Astrocyte of the hippocampus (primary cell): ENCODE data around the gene DPF1.
A peak's percentile ranks its signal among the peaks of the same experiment; 100 is the strongest.

Source experiments
- DNase-seq: peaks from one replicate; pipeline ENCODE4 v3.0.0; 2011; ENCODE audit warnings: low read depth, low spot score

DPF1 gene

DNA sequence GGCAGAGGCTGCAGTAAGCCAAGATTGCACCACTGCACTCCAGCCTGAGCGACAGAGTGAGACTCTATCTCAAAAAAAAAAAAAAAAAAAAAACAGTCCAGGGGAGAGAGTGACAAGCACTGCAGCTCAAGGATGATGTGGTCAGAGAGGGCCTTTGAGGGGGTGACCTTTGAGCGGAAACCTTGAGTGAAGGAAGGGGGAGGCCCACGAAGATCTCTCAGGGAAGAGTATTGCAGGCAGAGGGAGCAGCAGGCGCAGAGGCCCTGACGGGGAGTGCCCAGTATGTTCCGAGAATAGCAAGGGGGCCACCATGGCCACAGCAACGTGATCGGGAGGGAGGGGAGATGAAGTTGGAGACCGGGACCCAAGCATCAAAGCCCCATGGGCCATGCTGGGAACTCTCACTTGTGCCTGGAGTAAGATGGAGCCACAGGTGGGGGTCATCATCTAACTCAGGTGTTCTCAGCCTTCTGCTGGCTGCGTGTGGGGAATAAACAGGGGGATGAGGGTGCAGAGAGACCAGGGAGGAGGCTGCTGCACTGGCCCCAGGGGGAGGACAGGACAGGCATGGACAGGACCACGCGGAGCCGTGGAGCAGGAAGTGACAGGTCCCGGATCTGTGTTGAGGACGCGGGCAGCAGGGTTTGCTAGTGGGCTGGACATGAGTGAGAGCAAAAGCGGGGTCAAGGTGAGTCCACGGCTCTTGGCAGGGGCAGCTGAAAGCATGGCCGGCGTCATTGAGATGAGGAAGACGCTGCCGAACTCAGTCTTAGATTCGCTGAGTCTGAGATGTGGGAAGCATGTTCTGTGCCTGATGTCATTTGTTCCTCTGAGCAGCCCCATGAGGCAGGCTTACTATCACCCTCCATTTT, 60.4 kb downstream of the DPF1 start:
- DNase-seq: no peak

DNA sequence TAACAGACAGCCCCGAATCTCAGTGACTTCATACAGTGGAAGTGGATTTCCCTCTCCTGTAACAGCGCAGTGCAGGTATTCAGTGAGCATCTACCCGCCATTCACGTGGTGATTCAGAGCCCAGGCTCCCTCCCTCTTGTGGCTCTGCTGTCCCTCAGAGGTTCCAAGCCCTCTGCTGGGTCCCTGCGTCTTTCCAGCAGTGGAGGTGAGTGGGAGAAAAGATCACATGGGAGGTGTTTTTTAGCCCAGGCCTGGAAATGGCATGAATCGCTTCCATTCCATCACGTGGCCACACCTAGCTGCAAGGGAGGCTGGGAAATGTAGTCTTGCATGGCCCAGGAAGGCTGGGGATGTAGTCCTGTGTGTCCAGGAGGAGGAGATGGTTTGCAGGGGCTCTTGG, 61.4 kb downstream of the DPF1 start:
- DNase-seq: no peak

DNA sequence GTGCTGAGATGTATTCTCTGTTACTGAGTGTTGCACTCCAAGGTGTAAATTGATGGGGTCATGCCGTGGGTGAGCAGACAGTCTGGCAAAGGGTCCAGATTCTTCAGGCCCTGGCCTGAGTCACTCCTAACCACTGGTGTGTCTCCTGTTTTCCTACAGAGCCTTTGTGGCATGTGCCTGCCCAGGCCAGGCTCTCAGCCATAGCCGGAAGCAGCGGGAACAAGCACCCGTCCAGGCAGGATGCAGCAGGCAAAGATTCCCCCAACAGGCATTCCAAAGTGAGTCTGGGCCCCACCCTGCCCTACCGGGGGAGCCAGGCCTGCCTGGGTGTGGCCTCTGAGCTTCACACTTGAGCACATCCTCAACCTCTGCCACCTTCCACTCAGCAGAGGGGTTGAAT, 61.9 kb downstream of the DPF1 start:
- DNase-seq: peak; percentile 70
